Measurements from ENCODE around the gene IL1F10. TPM values are rescaled to one million over a fixed set of nuclear protein-coding genes. Genes with fewer than 3 reads are reported as not detected.

Gene IL1F10
- polyA plus RNA-seq, 1 donor from 2014 or later = not detected

DNA sequence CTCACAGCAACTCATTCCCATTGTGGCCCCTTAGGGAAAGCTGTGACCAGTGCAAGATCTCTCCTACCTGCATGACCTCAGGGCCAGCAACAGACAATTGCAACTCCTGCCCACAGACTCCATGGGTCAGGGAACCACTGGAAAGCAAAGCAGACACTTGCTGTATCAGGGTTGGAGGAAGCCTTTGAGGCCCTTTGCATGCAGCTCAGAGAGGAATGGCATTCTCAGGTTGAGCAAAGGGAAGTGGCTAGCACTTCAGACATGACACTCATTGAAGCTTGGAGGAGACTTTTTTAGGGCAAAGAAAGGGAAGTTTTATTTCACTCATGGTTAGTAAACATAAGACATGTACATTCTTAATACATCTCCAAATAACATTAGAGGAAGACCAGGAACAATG is 22.1 kb downstream of the IL1F10 start:
- no peak overlapping the region for H3K27ac ChIP-seq (ENCODE audit: low read length)
- no peak overlapping the region for H3K9ac ChIP-seq (ENCODE audit: low read length)
- no peaks in the 10 kb centered on the region for H3K9me3 ChIP-seq (ENCODE audit: low read length)
- no peak overlapping the region for H2AFZ ChIP-seq (ENCODE audit: low read depth, low read length)
- no peaks in the 10 kb centered on the region for H4K20me1 ChIP-seq (ENCODE audit: insufficient read depth)
- no peaks in the 10 kb centered on the region for H3K79me2 ChIP-seq (replicated peaks; ENCODE audit: insufficient read depth, low read length)
- no peak for TF ChIP-seq EZH2 (IDR thresholded peaks at IDR 0.05; ENCODE audit: borderline replicate concordance, insufficient read depth, low read length, poor library complexity, severe bottlenecking)
- TF ChIP-seq SMC3 (conservative IDR thresholded peaks at IDR 0.05; ENCODE audit: poor library complexity) = no peak
- TF ChIP-seq POLR2AphosphoS5 (IDR thresholded peaks at IDR 0.05) = no peak
- H3K27me3 ChIP-seq (ENCODE audit: insufficient read depth, low read depth, low read length) = no peaks in the 10 kb centered on the region
- no peaks in the 10 kb centered on the region for H3K36me3 ChIP-seq (ENCODE audit: insufficient read depth, low read length)
- no peak overlapping the region for H3K4me3 ChIP-seq (ENCODE audit: low read length)
- no peak overlapping the region for H3K4me2 ChIP-seq (ENCODE audit: low read length)
- no peaks in the 10 kb centered on the region for H3K9me2 ChIP-seq (ENCODE audit: insufficient read depth, low read length)
- H3F3A ChIP-seq (ENCODE audit: insufficient read depth, low read length, poor library complexity, severe bottlenecking) = no peaks in the 10 kb centered on the region

DNA sequence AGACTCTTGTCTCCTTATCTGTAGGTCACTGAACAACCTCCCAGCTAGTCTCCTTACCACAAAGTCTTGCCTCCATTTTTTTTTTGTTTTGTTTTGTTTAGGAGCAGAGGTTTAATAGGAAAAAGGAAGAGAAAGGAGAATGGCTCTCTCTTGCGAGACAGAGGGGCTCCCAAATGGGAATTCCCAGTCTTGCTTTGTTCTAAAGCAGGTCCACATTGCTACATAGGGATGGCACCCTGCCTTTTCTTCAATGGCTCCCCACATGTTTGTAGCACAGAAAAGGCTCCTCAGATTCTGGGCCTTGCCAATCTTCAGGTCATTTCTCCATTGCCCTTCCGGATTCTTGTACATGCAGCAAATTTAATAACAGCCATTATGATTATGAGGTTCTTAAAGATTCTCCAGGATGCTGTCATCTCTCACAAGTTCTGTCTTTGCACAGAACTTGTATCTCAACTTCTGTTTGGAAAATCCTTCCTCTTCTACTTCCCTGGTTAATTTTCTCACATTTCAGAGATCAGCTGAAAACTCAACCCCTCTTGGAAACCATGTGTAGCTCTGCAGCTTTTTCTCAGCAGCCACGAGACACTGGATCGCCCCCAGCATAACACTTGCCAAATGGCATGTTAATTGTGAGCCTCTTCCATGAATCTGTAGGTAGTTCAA is 23.6 kb downstream of the IL1F10 start:
- no peaks in the 10 kb centered on the region for H3K9me3 ChIP-seq (ENCODE audit: low read length)
- no peaks in the 10 kb centered on the region for H3F3A ChIP-seq (ENCODE audit: insufficient read depth, low read length, poor library complexity, severe bottlenecking)
- H2AFZ ChIP-seq (ENCODE audit: low read depth, low read length) = no peak overlapping the region
- H4K20me1 ChIP-seq (ENCODE audit: insufficient read depth) = no peaks in the 10 kb centered on the region
- no peaks in the 10 kb centered on the region for H3K27me3 ChIP-seq (ENCODE audit: insufficient read depth, low read depth, low read length)
- no peak overlapping the region for H3K4me2 ChIP-seq (ENCODE audit: low read length)
- no peaks in the 10 kb centered on the region for H3K36me3 ChIP-seq (ENCODE audit: insufficient read depth, low read length)
- no peak overlapping the region for H3K27ac ChIP-seq (ENCODE audit: low read length)
- no peaks in the 10 kb centered on the region for H3K9me2 ChIP-seq (ENCODE audit: insufficient read depth, low read length)
- TF ChIP-seq MXI1 (conservative IDR thresholded peaks at IDR 0.05; ENCODE audit: poor library complexity, severe bottlenecking) = no peak
- TF ChIP-seq TAF1 (IDR thresholded peaks at IDR 0.05; ENCODE audit: low read depth) = no peak
- no peak for TF ChIP-seq POLR2AphosphoS5 (IDR thresholded peaks at IDR 0.05)
- TF ChIP-seq, protein P1, sequence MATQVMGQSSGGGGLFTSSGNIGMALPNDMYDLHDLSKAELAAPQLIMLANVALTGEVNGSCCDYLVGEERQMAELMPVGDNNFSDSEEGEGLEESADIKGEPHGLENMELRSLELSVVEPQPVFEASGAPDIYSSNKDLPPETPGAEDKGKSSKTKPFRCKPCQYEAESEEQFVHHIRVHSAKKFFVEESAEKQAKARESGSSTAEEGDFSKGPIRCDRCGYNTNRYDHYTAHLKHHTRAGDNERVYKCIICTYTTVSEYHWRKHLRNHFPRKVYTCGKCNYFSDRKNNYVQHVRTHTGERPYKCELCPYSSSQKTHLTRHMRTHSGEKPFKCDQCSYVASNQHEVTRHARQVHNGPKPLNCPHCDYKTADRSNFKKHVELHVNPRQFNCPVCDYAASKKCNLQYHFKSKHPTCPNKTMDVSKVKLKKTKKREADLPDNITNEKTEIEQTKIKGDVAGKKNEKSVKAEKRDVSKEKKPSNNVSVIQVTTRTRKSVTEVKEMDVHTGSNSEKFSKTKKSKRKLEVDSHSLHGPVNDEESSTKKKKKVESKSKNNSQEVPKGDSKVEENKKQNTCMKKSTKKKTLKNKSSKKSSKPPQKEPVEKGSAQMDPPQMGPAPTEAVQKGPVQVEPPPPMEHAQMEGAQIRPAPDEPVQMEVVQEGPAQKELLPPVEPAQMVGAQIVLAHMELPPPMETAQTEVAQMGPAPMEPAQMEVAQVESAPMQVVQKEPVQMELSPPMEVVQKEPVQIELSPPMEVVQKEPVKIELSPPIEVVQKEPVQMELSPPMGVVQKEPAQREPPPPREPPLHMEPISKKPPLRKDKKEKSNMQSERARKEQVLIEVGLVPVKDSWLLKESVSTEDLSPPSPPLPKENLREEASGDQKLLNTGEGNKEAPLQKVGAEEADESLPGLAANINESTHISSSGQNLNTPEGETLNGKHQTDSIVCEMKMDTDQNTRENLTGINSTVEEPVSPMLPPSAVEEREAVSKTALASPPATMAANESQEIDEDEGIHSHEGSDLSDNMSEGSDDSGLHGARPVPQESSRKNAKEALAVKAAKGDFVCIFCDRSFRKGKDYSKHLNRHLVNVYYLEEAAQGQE (IDR thresholded peaks at IDR 0.05; ENCODE audit: borderline replicate concordance) = no peak
- TF ChIP-seq EZH2 (IDR thresholded peaks at IDR 0.05; ENCODE audit: borderline replicate concordance, insufficient read depth, low read length, poor library complexity, severe bottlenecking) = no peak
- TF ChIP-seq SMC3 (conservative IDR thresholded peaks at IDR 0.05; ENCODE audit: poor library complexity) = no peak
- H3K9ac ChIP-seq (ENCODE audit: low read length) = no peak overlapping the region
- no peaks in the 10 kb centered on the region for H3K79me2 ChIP-seq (replicated peaks; ENCODE audit: insufficient read depth, low read length)
- H3K4me3 ChIP-seq (ENCODE audit: low read length) = no peak overlapping the region

DNA sequence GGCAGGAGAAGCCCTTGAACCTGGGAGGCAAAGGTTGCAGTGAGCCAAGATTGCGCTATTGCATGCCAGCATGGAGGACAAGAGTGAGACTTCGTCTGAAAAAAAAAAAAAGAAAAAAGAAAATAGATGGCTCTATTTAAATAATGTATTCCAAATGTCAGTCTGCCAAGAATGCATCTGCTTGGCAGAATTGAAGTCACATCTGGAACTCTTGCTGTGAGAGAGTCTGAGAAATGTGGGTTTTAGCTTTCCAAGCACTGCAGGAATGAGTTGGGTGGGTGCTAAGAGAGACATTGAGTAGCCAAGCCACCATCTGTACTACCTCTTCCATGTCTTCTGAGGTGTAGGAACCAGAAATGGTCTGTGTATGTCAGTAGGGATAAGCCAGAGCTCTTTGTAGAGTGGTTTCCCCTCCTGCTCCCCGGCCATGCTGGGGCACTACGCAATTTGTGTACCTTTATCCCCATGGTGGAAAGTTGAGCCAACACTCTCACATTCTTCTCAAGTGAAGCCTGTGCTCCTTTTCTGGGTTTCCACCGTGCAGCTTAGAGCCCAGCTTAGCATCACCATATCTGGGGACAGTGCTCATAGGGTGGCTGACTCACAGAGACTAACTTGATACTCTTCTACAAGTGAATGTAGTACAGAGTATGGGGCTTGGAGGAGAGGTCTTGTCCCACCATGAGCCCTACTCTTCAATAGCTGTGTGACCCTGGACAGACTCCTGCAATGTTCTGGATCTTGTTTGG is 25.3 kb downstream of the IL1F10 start:
- H3K36me3 ChIP-seq (ENCODE audit: insufficient read depth, low read length) = no peaks in the 10 kb centered on the region
- H3F3A ChIP-seq (ENCODE audit: insufficient read depth, low read length, poor library complexity, severe bottlenecking) = no peaks in the 10 kb centered on the region
- no peaks in the 10 kb centered on the region for H3K9me3 ChIP-seq (ENCODE audit: low read length)
- H2AFZ ChIP-seq (ENCODE audit: low read depth, low read length) = no peak overlapping the region
- no peaks in the 10 kb centered on the region for H3K9me2 ChIP-seq (ENCODE audit: insufficient read depth, low read length)
- H4K20me1 ChIP-seq (ENCODE audit: insufficient read depth) = no peaks in the 10 kb centered on the region
- TF ChIP-seq, protein P1 (IDR thresholded peaks at IDR 0.05; ENCODE audit: borderline replicate concordance) = no peak
- TF ChIP-seq EZH2 (IDR thresholded peaks at IDR 0.05; ENCODE audit: borderline replicate concordance, insufficient read depth, low read length, poor library complexity, severe bottlenecking) (no peak), EP300 (conservative IDR thresholded peaks at IDR 0.05; ENCODE audit: poor library complexity, severe bottlenecking) (no peak), MXI1 (conservative IDR thresholded peaks at IDR 0.05; ENCODE audit: poor library complexity, severe bottlenecking) (no peak), TAF1 (IDR thresholded peaks at IDR 0.05; ENCODE audit: low read depth) (no peak), POLR2AphosphoS5 (IDR thresholded peaks at IDR 0.05) (no peak), SMC3 (conservative IDR thresholded peaks at IDR 0.05; ENCODE audit: poor library complexity) (no peak), RAD21 (conservative IDR thresholded peaks at IDR 0.05) (no peak)
- TF ChIP-seq, protein P2, sequence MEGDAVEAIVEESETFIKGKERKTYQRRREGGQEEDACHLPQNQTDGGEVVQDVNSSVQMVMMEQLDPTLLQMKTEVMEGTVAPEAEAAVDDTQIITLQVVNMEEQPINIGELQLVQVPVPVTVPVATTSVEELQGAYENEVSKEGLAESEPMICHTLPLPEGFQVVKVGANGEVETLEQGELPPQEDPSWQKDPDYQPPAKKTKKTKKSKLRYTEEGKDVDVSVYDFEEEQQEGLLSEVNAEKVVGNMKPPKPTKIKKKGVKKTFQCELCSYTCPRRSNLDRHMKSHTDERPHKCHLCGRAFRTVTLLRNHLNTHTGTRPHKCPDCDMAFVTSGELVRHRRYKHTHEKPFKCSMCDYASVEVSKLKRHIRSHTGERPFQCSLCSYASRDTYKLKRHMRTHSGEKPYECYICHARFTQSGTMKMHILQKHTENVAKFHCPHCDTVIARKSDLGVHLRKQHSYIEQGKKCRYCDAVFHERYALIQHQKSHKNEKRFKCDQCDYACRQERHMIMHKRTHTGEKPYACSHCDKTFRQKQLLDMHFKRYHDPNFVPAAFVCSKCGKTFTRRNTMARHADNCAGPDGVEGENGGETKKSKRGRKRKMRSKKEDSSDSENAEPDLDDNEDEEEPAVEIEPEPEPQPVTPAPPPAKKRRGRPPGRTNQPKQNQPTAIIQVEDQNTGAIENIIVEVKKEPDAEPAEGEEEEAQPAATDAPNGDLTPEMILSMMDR (IDR thresholded peaks at IDR 0.05; ENCODE audit: poor library complexity, severe bottlenecking) = no peak
- no peak overlapping the region for H3K4me2 ChIP-seq (ENCODE audit: low read length)
- no peaks in the 10 kb centered on the region for H3K27me3 ChIP-seq (ENCODE audit: insufficient read depth, low read depth, low read length)
- H3K79me2 ChIP-seq (replicated peaks; ENCODE audit: insufficient read depth, low read length) = no peaks in the 10 kb centered on the region
- H3K9ac ChIP-seq (ENCODE audit: low read length) = no peak overlapping the region
- no peak overlapping the region for H3K27ac ChIP-seq (ENCODE audit: low read length)
- H3K4me3 ChIP-seq (ENCODE audit: low read length) = no peak overlapping the region
